SKM-1 treated with dmso at 0.1 percent for 144 hours (cell line): ENCODE measurements around the gene TOM1L2.

Experiments
- DNase-seq: peaks from one replicate; lab custom pipeline; 2025; ENCODE audit not compliant: unreplicated experiment; lab: John Stamatoyannopoulos, UW

Gene TOM1L2

GRCh38 chr17:17837966-17838962 is 133.9 kb downstream of the TOM1L2 start:
- DNase-seq, result peak; percentile 12

- DNase-seq, result no peak
Observed at GRCh38 chr17:17837380-17837821, 134.8 kb downstream of the TOM1L2 start.

GRCh38 chr17:17836818-17837379 is 135.3 kb downstream of the TOM1L2 start, which contains the start of gene SREBF1:
Gene SREBF1 (minus strand): TSS chr17:17836986. CDS start chr17:17836817, 169 bp downstream.
- peak; percentile 15 for DNase-seq

DNA sequence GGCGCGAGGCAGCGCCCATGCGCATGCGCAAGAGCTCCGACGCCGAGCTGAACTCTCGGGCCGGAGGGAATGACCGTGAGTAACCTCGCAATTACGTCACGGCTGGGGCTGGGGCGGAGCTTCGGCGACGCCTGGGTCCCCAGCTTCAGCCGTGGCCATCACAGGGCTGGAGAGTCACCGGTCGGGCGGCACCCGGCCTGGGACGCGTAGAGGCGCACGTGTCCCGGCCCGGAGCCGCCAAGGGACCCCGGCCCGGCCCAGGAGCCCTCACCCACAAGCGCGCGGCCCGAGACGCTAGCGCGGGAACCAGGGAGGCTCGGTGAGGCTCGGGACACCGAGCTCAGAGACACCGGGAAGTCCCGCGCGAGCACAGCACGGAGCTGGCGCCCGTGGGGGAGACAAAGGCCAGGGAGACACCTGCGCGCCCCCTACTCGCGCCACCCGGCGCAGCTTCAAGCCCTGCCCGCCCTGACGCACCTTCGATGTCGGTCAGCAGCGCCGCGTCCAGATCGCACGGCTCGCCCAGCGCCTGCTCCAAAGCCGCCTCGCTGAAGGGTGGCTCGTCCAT is 135.9 kb downstream of the TOM1L2 start:
- DNase-seq, result peak; percentile 87

- DNase-seq, result no peak
Observed at GRCh38 chr17:17835415-17836249, 136.6 kb downstream of the TOM1L2 start.

- no peak for DNase-seq
Observed at GRCh38 chr17:17834974-17835373, 137.2 kb downstream of the TOM1L2 start.

DNA sequence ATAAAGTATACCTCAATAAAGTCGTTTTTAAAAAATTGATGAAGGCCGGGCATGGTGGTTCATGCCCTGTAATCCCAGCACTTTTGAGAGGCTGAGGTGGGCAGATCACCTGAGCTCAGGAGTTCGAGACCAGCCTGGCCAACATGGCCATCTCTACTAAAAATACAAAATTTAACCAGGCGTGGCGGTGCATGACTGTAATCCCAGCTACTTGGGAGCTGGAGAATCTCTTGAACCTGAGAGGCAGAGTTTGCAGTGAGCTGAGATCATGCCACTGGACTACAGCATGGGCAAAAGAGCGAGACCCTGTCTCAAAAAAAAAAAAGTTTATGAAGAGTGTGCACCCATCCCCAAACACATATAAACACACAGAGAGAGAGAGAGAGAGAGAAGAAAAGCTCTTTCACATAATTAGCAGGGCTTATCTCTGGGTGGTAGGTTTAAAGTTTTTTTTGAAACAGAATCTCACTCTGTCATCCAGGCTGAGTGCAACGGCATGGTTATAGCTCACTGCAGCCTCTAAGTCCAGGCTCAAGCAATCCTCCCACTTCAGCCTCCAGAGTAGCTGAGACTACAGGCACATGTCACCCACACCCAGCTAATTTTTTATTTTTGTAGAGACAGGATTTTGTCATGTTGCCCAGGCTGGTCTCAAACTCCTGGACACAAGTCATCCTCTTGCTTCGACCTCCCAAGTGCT is 138.4 kb downstream of the TOM1L2 start:
- DNase-seq, result no peak

DNA sequence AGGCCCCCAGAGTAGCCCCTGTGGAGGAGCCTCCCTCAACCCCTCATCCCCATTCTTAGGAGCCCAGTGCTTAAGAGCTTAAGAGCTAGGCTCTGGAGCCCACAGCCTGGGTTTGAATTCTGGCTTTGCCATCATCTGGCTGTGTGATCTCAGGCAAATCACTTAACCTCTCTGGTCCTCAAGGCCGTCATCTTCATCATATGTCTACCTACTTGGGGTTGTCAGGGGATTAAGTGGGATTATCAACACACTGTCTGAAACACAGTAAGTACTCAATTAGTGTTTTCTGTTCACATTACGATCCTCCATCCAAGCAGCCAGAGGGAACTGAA is 140.2 kb downstream of the TOM1L2 start:
- no peak for DNase-seq

DNA sequence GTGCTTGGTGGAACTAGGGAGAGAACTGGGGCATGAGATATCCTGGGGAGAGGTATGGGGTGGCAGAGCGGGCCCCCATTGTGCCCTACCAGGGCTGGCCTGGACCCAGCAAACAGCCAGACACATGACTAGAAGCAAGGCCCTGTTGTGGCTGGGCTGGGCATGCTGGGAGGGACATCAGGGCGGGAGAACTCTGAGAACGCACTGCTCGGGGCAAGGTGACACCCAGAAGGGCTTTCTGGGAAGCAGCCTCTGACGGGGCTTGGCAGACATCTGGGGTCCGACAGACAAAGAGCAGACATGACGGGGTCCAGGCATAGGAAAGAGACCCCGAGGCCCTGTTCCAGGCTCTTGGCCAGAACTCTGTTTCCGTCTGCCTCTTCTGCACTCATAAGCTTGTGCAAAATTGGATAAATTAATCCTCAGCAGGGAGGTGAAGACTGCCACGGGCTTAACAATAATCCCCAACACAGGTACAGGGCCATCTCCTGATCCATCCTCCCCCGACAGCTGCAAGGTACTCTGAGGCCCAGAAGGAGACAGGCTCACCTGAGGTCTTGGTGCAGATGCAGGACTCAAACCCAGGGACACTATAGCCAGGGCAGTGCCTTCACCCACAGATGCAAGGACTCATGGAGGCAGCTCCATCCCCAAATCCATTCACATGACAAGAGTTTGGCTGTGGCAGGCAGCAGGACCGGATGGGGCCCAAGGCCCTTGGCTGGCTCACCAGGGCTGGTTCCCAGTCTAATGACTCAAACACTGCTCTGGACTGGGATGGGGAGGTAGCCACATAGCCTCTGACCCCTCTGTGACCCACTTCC is 140.8 kb downstream of the TOM1L2 start:
- DNase-seq, result no peak

DNA sequence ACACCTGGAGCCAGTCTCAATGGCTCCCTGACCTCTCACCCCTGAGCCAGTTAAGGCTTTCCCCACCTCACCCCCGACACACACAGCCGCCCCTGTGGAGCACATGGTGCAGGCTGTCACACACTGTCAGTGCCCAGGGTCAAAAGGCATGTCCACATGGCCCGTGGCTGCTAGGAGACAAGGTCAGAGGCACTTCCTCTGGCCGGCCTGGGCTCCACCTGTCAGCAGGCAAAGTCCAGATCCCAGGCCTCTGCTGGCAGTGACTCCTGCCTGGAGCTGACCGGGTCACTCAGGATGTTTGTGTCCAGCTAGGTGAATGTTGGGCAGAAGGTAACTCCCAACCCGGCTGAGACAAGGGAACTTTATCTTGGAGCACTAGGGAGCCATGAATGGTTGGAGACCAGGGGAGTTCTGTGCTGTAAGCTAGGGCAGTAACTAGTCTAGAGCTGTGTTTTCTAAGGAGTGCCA is 141.4 kb downstream of the TOM1L2 start:
- no peak for DNase-seq

DNA sequence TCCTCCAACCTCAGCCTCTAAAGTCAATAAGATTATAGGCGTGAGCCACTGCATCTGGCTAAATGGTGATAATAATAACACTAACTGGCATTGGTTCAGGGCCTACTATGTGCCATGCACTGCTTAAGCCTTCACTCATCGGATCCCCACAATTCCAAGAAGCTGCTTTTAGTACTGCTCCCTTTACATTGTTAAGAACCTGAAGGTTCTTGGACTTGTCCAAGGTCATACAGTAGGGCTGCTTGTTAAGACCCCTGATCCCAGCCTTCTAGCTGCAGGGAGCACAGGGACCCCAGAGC is 142.0 kb downstream of the TOM1L2 start:
- no peak for DNase-seq

DNA sequence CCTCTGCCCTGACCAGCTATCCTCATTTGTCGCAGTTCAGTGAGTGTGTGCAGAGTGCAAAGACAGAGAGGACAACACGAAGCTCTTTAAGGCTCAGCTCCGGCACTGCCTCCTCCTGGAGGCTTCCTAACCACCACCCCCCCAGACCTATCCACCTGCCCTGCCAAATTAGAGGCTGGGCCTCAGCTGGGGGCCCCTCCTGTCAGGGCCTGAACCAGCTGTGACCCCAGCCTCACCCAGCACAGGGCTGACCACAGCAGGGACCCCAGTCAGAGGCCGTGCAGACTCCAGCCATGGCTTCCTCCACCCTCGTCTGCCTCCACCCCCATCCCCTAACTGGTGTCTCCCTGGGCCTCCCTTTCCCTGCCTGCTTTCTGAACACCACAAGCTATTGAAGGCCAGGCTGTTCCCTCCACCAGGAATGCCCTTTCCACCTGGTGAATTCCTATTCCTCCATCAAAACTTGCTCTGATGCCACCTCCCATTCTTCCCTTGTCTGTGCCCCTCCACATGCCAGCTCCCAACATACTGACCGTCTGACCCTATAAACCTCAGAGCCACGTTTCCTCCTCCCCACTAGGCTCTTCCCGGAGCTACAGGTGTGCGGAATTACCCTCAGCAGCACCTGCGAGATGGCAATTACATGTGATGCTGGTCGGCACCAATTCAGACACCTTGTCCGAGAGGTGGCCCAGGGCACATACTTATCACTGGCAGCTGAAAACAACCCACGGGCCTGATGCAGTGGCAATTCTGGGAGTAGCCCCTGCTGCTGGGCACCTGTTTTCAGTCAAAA is 144.2 kb downstream of the TOM1L2 start:
- DNase-seq, result no peak

GRCh38 chr17:17826942-17827785 is 145.0 kb downstream of the TOM1L2 start:
- DNase-seq, result no peak

DNA sequence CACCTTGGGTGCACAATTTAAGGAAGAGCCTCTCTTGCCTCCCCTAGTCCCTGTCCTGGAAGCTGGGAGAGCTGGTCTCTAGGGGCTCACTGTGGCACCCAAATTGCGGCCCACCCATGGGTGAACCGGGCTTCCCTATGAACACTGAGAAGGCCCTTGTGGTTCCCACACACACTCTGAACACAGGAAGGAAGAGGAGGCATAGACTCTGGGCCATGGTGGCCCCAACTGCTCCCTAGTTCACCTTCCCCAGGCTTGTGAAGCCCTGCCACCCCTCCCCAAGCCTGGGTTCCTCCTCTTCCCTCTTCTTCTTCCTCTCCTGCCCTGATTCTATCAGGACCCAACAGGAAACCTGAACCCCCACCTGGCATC is 145.9 kb downstream of the TOM1L2 start:
- DNase-seq, result no peak

DNA sequence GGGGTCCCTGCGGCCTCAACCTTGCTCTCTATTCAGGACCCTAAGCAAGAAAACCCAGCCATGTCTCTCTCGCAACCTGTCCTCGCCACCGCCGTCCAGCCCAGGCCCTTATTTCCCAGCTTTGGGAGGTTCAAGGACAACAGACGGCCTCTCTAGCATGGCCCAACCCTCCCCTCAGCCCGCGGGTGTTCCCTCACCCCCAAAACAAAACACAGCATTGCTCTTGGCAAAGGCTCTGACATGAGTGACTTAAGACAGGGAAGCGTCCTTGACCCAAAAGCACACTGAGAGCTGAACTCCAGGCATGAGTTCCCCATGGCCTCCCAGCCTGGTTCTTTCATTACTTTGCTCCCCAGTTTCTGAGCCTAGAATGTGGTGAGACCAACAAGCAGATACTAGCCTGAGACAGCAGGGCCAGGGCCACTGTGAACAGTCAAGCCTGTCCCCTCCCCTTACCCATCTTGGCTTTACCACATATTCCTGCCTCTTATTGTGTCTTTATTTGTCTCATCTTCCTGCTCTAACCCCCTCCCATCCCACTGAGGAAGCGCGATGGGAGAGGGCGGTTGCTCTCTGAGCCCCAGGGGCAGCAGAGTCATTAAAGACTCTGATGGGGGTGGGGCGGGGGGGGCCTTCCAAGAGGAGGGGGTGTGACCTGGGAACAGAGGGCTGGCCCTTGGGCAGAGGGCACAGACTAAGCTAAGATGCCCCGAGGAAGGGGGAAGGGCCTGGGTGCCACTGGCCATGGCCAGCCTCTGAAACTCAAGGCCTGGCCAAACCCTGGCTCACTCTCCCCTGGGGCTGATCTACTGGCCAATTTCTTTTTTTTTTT is 147.2 kb downstream of the TOM1L2 start:
- DNase-seq, result no peak

DNA sequence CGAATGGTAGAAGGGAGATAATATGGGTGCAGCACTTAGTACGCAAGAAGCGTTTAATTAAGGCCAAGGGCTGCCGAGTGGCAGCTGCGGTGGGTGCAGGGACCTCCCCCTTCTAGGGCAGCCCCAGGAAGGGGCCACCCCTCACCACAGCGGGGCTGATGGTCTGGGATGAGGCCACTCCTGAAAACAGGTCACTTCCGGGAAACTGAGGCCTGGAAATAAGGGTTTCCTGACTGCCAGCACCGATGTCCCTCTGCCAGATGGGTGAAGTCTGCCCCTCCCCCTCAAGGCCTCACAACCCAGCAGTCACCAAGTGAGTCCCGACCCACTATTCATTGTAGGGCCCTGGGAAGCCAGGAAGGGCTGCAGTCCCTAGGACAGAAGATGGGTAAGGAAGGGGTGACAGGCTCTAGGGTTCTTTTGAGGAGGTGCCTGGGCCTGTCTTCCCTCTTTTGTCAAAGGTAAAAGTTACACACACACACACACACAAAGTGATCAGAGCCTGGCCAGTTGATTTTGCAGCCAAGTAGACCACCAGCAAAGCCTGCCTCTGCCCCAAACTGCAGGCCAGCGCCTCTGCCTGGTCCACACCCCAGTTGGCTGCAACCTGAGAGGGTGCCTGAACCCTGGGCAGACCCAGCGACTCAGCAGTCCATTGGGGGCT is 147.9 kb downstream of the TOM1L2 start:
- no peak for DNase-seq
